NB4 (cell line): Measurements from ENCODE around the gene EGFLAM.
"Not testable (repeated sequence)": the region's sequence is repeated elsewhere in the genome, so short reads cannot be mapped to it uniquely, and the experiment has no call there.

Experiments
- POLR2A ChIP-seq: IDR thresholded peaks from 2 replicates; pipeline ENCODE4 v1.6.1; 2011; ENCODE audit warnings: mild to moderate bottlenecking; ENCODE audit not compliant: insufficient read length; ENCODE audit errors: extremely low read depth
- TF ChIP-seq, protein P1 (sequence below): IDR thresholded peaks from one replicate; pipeline ENCODE4 v1.5.1; 2012; ENCODE audit warnings: low read depth, low read length

GRCh38 chr5:38333181-38333580 is 74.8 kb downstream of the EGFLAM start:
- TF ChIP-seq, protein P1, sequence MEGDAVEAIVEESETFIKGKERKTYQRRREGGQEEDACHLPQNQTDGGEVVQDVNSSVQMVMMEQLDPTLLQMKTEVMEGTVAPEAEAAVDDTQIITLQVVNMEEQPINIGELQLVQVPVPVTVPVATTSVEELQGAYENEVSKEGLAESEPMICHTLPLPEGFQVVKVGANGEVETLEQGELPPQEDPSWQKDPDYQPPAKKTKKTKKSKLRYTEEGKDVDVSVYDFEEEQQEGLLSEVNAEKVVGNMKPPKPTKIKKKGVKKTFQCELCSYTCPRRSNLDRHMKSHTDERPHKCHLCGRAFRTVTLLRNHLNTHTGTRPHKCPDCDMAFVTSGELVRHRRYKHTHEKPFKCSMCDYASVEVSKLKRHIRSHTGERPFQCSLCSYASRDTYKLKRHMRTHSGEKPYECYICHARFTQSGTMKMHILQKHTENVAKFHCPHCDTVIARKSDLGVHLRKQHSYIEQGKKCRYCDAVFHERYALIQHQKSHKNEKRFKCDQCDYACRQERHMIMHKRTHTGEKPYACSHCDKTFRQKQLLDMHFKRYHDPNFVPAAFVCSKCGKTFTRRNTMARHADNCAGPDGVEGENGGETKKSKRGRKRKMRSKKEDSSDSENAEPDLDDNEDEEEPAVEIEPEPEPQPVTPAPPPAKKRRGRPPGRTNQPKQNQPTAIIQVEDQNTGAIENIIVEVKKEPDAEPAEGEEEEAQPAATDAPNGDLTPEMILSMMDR, result not testable (repeated sequence)
- TF ChIP-seq POLR2A, result not testable (repeated sequence)
